Liver (tissue), 9 donors: ENCODE data around the gene MMP21. TPM values are rescaled to one million over a fixed set of nuclear protein-coding genes. Genes with fewer than 3 reads are reported as not detected.

Experiments used
- DNase-seq: peaks from one replicate; pipeline ENCODE4 v3.0.0-alpha.2; 2017; ENCODE audit warnings: low spot score
- H3K27ac ChIP-seq, 2 donors: one replicate each; pipeline ENCODE4 v1.7.0; 2013; ENCODE audit warnings: inconsistent platforms in 2 of 2, low read length in 2 of 2, control low read depth in 1 of 2, low read depth in 1 of 2, mild to moderate bottlenecking in 1 of 2
- H3K27me3 ChIP-seq, 4 donors: one replicate each; pipeline versions ENCODE4 v1.6.1 to v1.7.0; 2013; ENCODE audit warnings: low read length in 3 of 4, inconsistent platforms in 1 of 4, mild to moderate bottlenecking in 1 of 4, moderate library complexity in 1 of 4; ENCODE audit not compliant: control insufficient read depth in 4 of 4, insufficient read depth in 4 of 4
- H3K36me3 ChIP-seq, 4 donors: one replicate each; pipeline versions ENCODE4 v1.6.1 to v1.7.0; 2013; ENCODE audit warnings: low read length in 3 of 4, mild to moderate bottlenecking in 3 of 4, low read depth in 1 of 4, moderate library complexity in 1 of 4; ENCODE audit not compliant: control insufficient read depth in 4 of 4, insufficient read depth in 3 of 4
- H3K4me1 ChIP-seq, 4 donors: one replicate each; pipeline versions ENCODE4 v1.6.1 to v1.7.0; 2013; ENCODE audit warnings: low read length in 3 of 4, mild to moderate bottlenecking in 3 of 4, moderate library complexity in 1 of 4; ENCODE audit not compliant: control insufficient read depth in 4 of 4, insufficient read depth in 4 of 4
- H3K4me3 ChIP-seq, 3 donors: one replicate each; pipeline versions ENCODE4 v1.6.1 to v1.7.0; 2013; ENCODE audit warnings: low read length in 3 of 3, control low read depth in 1 of 3, low read depth in 1 of 3, mild to moderate bottlenecking in 1 of 3
- H3K9ac ChIP-seq, 2 donors: one replicate each; pipeline ENCODE4 v1.7.0; 2013; ENCODE audit warnings: low read length in 2 of 2, mild to moderate bottlenecking in 2 of 2, moderate library complexity in 2 of 2, control low read depth in 1 of 2, low read depth in 1 of 2
- H3K9me3 ChIP-seq, 4 donors: one replicate each; pipeline versions ENCODE4 v1.6.1 to v1.7.0; 2013; ENCODE audit warnings: low read length in 3 of 4; ENCODE audit not compliant: control insufficient read depth in 4 of 4
- EGR1 ChIP-seq, 2 donors: IDR thresholded peaks; 2 replicates each; pipeline ENCODE4 v1.6.1; 2016 to 2018; ENCODE audit warnings: antibody characterized with exemption in 2 of 2, low read depth in 2 of 2
- GABPA ChIP-seq, 2 donors: IDR thresholded peaks in 1 of 2; conservative IDR thresholded peaks in 1 of 2; 2 replicates each; pipeline ENCODE4 v1.6.1; 2016; ENCODE audit warnings: antibody characterized with exemption in 2 of 2, mild to moderate bottlenecking in 1 of 2, moderate library complexity in 1 of 2
- HNF4A ChIP-seq, 2 donors: conservative IDR thresholded peaks; 2 replicates each; pipeline ENCODE4 v1.6.1; 2016; ENCODE audit warnings: antibody characterized with exemption in 2 of 2, mild to moderate bottlenecking in 2 of 2
- HNF4G ChIP-seq: IDR thresholded peaks from 2 replicates; pipeline ENCODE4 v1.6.1; 2016; ENCODE audit warnings: antibody characterized with exemption
- JUND ChIP-seq, 2 donors: IDR thresholded peaks; 2 replicates each; pipeline ENCODE4 v1.6.1; 2016; ENCODE audit warnings: antibody characterized with exemption in 2 of 2
- RXRA ChIP-seq, 2 donors: IDR thresholded peaks; 2 replicates each; pipeline ENCODE4 v1.6.1; 2017 to 2018; ENCODE audit warnings: antibody characterized with exemption in 2 of 2, mild to moderate bottlenecking in 1 of 2
- SP1 ChIP-seq: IDR thresholded peaks from 2 replicates; pipeline ENCODE4 v1.6.1; 2018; ENCODE audit warnings: antibody characterized with exemption, mild to moderate bottlenecking
- TAF1 ChIP-seq: conservative IDR thresholded peaks from 2 replicates; pipeline ENCODE4 v1.6.1; 2016; ENCODE audit warnings: antibody characterized with exemption, mild to moderate bottlenecking
- YY1 ChIP-seq: IDR thresholded peaks from 2 replicates; pipeline ENCODE4 v1.6.1; 2016; ENCODE audit warnings: antibody characterized with exemption, mild to moderate bottlenecking
- WGBS: extraction: QIAGEN DNeasy Blood & Tissue Kit; methylation state at CpG from one replicate; pipeline ENCODE4 v1.1.7; 2013; 5-methylcytosine and 5-hydroxymethylcytosine counted together
- polyA plus RNA-seq, 2 donors: library from polyadenylated mRNA; stranded (reverse) in 1 of 2; unstranded in 1 of 2; fragments of 200-250 nt in 1 of 2; fragments of >200 nt in 1 of 2; fragmentation: Nextera tagmentation in 1 of 2; extraction: Ambion mirVana in 1 of 2; gene quantifications; one replicate each; pipeline versions ENCODE4 v1.2.1 to v1.2.3, GENCODE V29; 2013 to 2015
- total RNA-seq, 2 donors: library from RNA; depleted of rRNA; stranded (reverse); fragments of >200 nt; gene quantifications; one replicate each; pipeline ENCODE4 v1.2.3, GENCODE V29; 2014
- TF ChIP-seq, protein P1 (sequence below): IDR thresholded peaks from 2 replicates; pipeline ENCODE4 v1.6.1; 2016; ENCODE audit warnings: antibody characterized with exemption, mild to moderate bottlenecking
- TF ChIP-seq, protein P2 (sequence below): IDR thresholded peaks from 2 replicates; pipeline ENCODE4 v1.6.1; 2016; ENCODE audit warnings: antibody characterized with exemption
- TF ChIP-seq, protein P3 (sequence below): fragments of 150-350 bp; IDR thresholded peaks from 2 replicates; pipeline ENCODE4 v1.5.1; 2017; ENCODE audit warnings: improper control_type of control experiment, low read depth, low read length; ENCODE audit not compliant: missing input control
- TF ChIP-seq, protein P4 (sequence below): IDR thresholded peaks from 2 replicates; pipeline ENCODE4 v1.6.1; 2016; ENCODE audit warnings: antibody characterized with exemption
- donor health status: healthy.
- donor health status: healthy.
- donor health status: healthy.
- donor health status: healthy.
- donor health status: healthy.

MMP21 gene
- total and polyA plus RNA-seq, 4 donors: 0.03 to 0.37 (median 0.17) TPM; not detected in 1

DNA sequence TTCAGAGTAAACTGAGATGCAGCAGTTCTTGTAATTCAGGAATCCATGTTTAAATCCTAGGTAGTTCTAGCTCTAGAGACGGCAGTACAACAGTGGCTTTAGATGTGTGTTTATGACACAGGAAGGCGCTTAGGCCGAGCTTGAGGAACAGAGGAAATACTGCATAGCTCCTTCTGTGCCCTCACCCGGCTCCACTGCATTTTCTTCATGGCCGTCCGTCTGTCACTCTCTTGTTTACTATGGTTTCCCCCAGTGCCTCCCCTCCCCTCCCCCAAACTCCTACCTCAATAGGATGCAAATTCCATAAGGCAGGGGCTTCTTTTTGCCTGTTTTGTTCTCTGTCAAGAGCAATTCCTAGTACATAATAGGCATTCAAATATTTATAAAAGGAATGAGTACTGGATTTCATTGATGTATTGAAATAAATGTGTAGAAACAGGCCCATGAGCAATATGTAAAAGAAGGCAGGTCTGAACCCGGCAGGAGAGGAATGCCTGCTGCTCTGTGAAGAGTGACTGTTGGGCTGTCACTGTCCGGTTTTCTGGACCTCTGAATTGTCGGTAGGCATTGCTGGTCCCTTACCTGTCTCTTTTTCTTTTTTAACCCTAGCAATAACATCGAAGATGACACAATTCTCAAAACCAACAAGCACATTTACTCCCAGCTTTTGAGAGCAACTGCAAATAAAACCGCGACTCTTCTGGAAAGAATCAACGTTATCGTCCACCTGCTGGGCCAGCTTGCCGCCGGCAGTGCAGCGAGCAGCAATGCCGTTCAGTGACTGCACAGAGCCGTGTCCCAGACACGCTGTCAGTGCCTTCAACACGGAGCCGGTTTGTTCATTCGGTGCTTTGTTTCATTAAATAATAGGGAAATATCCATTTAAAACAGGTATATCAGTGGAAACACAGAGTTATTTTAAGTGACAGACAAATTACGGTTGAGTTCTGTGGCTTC lies 12.7 kb downstream of the MMP21 start (continued):
- TF ChIP-seq, protein P1, sequence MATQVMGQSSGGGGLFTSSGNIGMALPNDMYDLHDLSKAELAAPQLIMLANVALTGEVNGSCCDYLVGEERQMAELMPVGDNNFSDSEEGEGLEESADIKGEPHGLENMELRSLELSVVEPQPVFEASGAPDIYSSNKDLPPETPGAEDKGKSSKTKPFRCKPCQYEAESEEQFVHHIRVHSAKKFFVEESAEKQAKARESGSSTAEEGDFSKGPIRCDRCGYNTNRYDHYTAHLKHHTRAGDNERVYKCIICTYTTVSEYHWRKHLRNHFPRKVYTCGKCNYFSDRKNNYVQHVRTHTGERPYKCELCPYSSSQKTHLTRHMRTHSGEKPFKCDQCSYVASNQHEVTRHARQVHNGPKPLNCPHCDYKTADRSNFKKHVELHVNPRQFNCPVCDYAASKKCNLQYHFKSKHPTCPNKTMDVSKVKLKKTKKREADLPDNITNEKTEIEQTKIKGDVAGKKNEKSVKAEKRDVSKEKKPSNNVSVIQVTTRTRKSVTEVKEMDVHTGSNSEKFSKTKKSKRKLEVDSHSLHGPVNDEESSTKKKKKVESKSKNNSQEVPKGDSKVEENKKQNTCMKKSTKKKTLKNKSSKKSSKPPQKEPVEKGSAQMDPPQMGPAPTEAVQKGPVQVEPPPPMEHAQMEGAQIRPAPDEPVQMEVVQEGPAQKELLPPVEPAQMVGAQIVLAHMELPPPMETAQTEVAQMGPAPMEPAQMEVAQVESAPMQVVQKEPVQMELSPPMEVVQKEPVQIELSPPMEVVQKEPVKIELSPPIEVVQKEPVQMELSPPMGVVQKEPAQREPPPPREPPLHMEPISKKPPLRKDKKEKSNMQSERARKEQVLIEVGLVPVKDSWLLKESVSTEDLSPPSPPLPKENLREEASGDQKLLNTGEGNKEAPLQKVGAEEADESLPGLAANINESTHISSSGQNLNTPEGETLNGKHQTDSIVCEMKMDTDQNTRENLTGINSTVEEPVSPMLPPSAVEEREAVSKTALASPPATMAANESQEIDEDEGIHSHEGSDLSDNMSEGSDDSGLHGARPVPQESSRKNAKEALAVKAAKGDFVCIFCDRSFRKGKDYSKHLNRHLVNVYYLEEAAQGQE: no peak
- TF ChIP-seq, protein P2, sequence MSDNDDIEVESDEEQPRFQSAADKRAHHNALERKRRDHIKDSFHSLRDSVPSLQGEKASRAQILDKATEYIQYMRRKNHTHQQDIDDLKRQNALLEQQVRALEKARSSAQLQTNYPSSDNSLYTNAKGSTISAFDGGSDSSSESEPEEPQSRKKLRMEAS: no peak
- TF ChIP-seq GABPA (IDR thresholded peaks at IDR 0.05 in 1 of 2, conservative IDR thresholded peaks at IDR 0.05 in 1 of 2) (no peak), HNF4G (no peak), TAF1 (no peak), SP1 (no peak)

DNA sequence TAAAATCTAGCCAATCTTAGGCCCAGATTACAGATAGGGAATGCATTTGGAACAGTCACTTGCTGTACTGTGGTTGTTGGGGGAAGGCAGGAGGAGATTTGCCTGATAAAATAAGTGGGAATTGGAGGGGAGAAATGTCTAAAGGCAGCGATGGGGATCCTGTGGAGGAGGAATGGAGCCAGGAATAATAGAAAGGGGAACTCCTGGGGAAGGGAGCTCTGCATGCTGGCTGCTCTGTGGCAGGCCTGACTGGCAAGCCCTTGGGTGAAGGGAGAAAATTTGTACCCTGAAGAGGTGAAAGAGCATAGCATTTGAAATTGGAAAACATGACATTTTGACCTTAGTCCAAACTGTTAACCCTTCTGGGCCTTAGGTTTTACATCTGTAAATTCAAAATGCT lies 13.7 kb downstream of the MMP21 start:
- H3K9me3 ChIP-seq: no peaks in the 10 kb centered on the region
- no peak overlapping the region for H3K27ac ChIP-seq
- TF ChIP-seq HNF4G (no peak), RXRA (IDR thresholded peaks at IDR 0.05) (no peak), GABPA (IDR thresholded peaks at IDR 0.05 in 1 of 2, conservative IDR thresholded peaks at IDR 0.05 in 1 of 2) (no peak), SP1 (no peak), EGR1 (IDR thresholded peaks at IDR 0.05; ENCODE audit: low read depth in 2 of 2) (no peak), JUND (IDR thresholded peaks at IDR 0.05) (no peak), HNF4A (conservative IDR thresholded peaks at IDR 0.05) (no peak)
- TF ChIP-seq, protein P3, sequence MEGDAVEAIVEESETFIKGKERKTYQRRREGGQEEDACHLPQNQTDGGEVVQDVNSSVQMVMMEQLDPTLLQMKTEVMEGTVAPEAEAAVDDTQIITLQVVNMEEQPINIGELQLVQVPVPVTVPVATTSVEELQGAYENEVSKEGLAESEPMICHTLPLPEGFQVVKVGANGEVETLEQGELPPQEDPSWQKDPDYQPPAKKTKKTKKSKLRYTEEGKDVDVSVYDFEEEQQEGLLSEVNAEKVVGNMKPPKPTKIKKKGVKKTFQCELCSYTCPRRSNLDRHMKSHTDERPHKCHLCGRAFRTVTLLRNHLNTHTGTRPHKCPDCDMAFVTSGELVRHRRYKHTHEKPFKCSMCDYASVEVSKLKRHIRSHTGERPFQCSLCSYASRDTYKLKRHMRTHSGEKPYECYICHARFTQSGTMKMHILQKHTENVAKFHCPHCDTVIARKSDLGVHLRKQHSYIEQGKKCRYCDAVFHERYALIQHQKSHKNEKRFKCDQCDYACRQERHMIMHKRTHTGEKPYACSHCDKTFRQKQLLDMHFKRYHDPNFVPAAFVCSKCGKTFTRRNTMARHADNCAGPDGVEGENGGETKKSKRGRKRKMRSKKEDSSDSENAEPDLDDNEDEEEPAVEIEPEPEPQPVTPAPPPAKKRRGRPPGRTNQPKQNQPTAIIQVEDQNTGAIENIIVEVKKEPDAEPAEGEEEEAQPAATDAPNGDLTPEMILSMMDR: no peak
- TF ChIP-seq, protein P4, sequence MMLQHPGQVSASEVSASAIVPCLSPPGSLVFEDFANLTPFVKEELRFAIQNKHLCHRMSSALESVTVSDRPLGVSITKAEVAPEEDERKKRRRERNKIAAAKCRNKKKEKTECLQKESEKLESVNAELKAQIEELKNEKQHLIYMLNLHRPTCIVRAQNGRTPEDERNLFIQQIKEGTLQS: no peak
- H3K4me3 ChIP-seq: no peak overlapping the region
- no peak for DNase-seq
- H3K36me3 ChIP-seq: peaks cover 10 to 41% (median 38%) of the 10 kb centered on the region in 4 donors
- no peaks in the 10 kb centered on the region for H3K27me3 ChIP-seq
- H3K4me1 ChIP-seq: no peaks in the 10 kb centered on the region
- WGBS: 63% methylated on average over 1 of the region's 1 CpG
- H3K9ac ChIP-seq: no peak overlapping the region

DNA sequence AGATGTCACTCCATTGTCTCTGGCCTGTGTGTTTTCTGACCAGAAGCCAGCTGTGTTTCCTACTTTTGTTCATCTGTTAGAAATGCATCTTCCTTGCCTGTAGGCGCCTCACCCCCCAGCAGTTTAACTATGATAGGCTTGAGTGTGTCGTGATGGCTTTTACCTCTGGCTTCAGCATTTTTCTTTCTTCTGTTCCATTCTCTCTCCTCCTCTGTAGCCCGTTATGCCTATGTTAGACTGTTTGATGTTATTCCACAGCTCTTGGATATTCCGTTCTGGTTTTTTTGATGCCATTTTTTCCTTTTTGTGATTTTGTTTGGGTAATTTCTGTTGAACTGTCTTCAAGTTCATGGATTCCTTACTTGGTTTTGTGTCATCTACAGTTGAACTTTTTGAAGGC lies 17.9 kb downstream of the MMP21 start:
- Histone ChIP-seq H3K9ac (no peak overlapping the region), H3K9me3 (no peaks in the 10 kb centered on the region), H3K4me1 (no peaks in the 10 kb centered on the region), H3K4me3 (no peak overlapping the region), H3K27me3 (no peaks in the 10 kb centered on the region), H3K27ac (no peak overlapping the region), H3K36me3 (peaks cover 4 to 52% (median 44%) of the 10 kb centered on the region in 4 donors)
- DNase-seq: no peak
- WGBS: 93% methylated on average over 4 of the region's 4 CpGs
- TF ChIP-seq TAF1 (no peak), YY1 (no peak)
